A549 treated with RU486 at 1 μM for 4 hours (cell line): ENCODE measurements around the gene CXorf51B. TPM values are rescaled to one million over a fixed set of nuclear protein-coding genes. Genes with fewer than 3 reads are reported as not detected.

ENCODE experiments used
- total RNA-seq: library from RNA; stranded (reverse); fragments of 200-300 nt; extraction: Qiagen RNA extraction; gene quantifications from 5 replicates; pipeline ENCODE4 v1.2.3, GENCODE V29; 2022; ENCODE audit warnings: low read depth

CXorf51B gene
- not detected in 5 replicates for total RNA-seq

GRCh38 chrX:146809471-146809870, at the start of gene CXorf51B:
TSS of gene CXorf51B (plus strand) at chrX:146809771. CDS start at chrX:146809792, 21 bp downstream.

GRCh38 chrX:146814644-146815043, 5.1 kb downstream of the CXorf51B start, which contains the start of gene CXorf51A:
TSS of gene CXorf51A (minus strand) at chrX:146814744. CDS start at chrX:146814723, 21 bp downstream.

Other genes with a start within 250 kb of the CXorf51B start
- gene CXorf51A, start 5.0 kb downstream of the CXorf51B start, total RNA-seq: not detected in 5 replicates